GM21723 (cell line): ENCODE measurements around the gene ZBTB46.
"Not testable (repeated sequence)": the region's sequence is repeated elsewhere in the genome, so short reads cannot be mapped to it uniquely, and the experiment has no call there.

Experiments used
- ATAC-seq: cut with Tn5 transposase; IDR thresholded peaks from one replicate; pipeline ENCODE4 v1.9.1; 2021; ENCODE audit warnings: mild to moderate bottlenecking, moderate library complexity; ENCODE audit not compliant: unreplicated experiment

The ZBTB46 gene

DNA sequence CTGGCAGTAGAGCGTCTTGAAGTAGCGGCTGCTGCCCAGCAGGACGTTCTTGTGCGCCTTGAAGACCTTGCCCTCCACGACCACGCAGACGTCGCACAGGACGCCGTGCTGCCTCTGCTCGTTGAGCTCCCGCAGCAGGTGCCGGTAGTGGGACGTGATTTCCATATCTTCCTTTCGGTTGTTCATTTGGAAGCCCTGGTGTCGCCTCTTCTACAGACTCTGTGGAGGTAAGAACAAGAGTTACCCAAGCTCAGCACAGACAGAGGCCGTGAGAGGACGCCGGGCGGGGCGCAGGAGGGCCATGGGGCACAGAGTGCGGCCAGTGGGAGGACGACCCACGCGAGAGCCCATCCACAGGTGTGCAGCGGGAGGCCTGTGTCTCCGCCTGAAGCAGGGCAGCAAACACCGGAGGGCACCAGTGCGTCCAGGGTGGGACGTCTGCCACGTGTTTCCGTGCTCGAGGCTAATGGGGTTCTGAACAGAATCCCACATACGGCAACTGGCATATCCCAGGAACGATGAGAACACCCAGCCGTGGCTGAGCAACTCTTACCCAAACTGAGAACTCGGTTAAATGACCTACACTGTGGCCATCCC is 40.4 kb downstream of the ZBTB46 start:
- ATAC-seq: no peak

DNA sequence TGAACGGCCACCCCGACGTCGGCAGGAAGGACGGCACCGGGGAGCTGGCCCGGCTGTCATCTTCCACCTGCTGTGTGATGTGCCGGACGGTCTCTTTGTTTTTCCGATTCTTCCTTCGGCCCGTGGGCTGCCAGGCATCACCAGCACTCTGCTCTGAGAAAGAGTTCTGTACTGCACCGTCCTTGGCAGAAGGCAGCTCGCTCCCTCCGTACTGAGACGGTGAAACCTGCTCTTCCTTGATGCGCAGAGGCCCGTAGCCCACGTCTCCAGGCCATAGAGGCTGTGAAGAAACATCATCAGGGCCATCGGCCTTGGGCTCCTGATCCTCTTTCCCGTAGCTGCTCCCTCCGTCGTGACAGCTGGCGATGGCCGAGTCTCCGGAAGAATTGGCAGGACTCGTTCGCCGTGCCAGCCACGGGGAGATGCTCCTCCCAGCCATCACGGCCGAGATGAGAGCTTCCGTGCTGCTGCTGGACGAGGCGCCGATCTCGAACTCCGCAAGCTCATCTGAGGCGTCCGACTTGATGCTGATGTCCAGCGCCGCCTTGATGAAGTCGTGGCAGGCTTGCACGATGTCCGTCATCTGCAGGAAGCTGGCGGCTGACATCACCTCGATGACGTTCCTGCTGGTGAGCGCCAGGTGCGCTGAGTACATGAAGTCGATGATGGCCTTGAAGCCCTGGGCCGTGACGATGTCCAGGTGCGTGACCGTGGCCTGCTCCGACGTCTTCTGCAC is 41.1 kb downstream of the ZBTB46 start:
- no peak for ATAC-seq

DNA sequence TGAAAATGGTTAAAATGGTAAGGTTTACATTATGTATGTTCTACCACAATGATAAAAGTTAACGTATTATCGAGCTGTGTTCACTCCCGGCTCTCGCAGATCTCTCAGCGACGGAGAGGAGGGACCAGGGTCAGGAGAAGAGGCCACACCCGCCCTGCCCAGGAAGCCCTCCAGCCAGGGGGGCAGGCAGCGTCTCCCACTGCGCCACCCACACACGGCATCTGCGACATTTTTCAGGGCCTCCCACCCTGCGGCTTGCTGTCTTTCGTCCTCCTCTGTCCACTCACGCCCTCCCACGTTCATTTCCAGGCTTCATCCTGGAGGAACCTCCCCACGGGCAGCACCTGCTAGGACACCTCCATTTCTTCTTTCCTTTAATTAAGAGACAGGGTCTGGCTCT is 43.3 kb downstream of the ZBTB46 start:
- no peak for ATAC-seq

DNA sequence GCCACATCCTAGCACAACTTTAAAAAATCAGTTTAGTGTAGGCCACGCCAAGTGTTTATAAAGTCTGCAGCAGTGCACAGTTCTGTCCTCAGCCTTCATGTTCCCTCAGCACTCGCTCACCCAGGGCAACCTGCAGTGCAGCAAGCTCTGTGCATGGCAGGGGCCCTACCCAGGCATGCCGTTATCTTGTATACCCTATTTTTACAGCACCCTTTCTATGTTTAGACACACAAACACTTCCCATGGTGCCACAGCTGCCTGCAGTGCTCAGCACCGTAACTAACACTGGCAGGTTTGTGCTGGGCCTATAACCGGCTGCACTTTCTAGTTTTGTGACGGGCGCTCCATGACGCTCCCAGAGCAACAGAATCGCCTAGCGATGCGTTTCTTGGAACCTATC is 43.8 kb downstream of the ZBTB46 start:
- no peak for ATAC-seq

DNA sequence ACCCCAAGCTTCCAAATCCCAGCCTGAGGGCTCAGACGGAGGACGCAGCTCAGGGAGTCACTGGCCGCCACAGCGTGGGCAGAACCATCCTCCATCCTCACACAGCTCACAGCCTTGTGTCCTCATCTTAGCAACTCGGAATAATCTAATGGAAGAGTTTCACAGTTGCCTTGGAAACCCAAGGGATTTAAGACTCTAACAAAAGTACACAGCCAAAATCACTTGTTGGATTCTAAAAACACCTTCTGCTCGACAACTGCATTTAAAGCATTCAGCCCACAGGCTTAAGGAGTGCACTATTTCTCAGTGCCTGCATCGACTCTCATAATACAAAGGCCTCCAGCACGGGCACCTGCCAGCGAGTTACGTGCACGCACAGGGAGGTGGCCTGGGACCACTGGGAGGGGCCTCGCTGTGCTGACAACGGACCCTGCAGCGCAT is 45.4 kb downstream of the ZBTB46 start:
- no peak for ATAC-seq

DNA sequence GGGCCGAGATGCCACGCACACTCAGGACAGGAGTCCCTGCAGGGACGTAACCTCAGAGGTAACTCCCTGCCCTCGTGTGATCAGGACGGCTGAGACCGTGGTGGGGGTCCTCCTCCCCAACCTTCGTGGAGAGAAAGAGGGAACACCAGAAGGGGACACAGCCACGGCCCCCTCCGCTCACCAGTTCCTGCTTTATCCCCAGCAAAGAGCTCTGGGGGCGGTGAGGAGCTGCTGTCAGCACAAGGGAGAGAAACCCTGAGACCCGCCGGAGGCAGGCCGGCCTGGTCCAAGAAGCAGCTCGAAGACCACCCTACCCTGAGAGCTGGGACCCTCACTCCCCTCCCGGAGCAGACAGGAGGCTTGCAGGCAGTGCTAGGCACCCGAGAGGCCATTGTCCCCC is 47.1 kb downstream of the ZBTB46 start:
- ATAC-seq: no peak

DNA sequence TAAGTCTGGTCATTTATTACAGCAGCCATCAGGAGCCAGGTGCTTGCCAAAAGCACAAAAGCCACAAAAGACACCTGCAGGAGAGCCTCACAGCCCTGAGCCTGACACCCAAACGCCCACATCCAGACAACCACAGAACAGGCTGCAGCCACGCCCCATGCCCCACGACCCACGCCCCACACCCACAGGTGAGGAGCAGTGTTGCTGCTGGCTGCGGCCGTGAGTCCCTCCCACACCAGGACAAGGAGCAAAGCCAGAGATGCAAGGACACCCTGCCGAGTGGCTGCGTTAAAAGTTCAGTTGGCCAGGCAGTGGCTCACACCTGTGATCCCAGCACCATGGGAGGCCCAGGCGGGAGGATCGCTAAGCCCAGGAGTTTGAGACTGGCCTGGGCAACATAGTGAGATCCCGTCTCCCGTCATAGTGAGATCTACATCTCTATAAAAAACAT is 48.5 kb downstream of the ZBTB46 start:
- no peak for ATAC-seq

DNA sequence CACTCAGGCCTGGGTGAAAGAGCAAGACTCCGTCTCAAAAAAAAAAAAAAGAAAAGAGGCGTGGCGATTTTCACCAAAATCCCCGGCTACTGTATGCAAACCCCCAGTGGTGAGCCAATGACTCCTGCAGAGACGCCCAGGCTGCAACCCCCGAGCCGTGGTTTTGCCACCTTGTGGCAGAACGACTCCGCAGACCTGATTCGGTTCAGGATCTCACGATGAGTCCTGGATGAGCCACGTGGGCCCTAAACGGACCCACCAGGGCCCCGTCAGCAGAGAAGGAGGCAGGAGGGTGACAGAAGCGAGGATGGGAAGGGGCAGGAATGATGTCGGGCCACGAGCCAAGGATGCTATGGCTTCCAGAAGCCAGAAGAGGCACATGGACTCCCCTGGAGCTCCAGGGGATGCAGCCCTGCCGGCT is 49.0 kb downstream of the ZBTB46 start:
- ATAC-seq: no peak

DNA sequence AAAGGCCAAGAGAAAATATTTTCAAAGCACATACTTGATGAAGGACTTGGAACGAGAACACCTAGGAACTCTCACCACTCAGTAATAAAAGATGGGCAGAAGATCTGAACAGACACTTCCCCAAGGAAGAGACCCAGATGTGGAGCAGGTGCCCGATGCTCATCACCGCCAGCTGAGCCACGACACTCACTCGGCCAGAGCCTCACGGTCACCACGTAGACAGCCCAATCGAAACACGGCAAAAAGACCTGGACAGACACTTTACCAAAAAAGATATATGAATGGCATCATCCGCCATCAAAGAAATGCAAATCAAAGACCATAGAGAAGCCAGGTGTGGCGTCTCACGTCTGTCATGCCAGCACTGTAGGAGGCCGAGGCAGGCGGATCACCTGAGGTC is 49.9 kb downstream of the ZBTB46 start:
- ATAC-seq: no peak

DNA sequence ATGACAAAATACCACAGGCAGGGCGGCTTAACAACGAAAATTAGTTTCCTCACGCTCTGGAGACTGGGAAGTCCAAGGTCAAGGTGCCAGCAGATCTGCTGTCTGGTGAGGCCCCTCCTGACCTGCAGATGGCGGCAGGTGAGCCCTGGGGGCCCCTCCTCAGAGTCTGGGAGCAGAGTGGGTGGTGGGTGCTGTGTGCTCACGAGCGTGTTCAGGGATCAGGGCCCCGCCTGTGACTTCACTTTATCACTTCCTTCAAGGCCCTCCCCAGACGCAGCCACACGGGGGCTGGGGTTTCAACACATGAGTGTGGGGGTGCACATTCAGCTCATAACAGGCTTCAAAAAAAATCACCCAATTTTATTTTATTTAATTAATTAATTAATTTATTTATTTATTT is 52.2 kb downstream of the ZBTB46 start:
- ATAC-seq: no peak

DNA sequence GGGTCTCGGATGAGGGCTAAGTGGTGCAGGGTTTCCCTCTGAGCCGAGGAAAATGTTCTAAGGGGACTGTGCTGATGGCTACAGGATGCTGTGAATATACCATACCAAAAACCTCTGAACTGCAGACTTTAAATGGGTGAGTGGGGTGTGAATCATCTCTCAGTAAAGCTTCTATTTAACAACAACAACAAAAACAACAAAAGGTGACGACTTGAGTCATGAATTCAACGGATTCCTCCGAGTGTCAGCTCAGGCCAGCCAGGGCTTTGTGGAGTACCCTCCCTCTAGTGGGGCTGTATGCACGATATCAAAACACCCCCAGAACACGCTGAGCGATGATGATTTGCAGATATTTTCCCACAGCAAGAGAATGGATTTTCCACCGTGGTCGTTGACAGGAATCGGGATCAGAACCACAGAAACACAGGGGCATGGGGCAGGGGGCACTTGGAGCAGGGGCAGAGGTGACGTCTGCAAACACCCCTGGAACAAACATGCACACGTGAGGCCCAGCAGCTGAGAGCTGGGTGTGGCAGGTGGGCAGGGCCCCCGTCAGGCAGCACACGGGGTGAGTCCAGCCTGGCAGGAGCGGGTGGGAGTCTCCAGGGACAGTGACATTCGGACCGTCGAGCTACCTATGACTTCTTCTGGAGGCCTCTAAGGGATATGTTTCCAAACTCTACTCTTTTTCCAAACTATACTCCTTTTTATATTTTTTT is 52.9 kb downstream of the ZBTB46 start:
- ATAC-seq: no peak

DNA sequence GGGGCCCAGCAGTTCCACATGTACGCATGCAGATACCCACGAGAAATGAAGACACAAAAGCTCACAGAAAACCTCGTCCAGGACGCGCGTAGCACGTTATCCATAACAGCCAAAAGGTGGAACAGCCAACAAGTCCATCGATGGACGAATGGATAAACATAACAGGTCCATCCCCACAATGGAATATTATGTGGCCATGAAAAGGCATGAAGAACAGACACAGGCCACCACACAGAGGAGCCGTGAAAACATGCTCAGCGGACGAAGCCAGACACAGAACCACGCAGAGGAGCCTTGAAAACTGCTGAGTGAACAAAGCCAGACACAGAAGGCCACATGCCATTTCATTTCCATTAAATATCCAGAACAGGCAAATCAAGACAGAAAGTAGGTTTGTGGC is 53.5 kb downstream of the ZBTB46 start:
- no peak for ATAC-seq

DNA sequence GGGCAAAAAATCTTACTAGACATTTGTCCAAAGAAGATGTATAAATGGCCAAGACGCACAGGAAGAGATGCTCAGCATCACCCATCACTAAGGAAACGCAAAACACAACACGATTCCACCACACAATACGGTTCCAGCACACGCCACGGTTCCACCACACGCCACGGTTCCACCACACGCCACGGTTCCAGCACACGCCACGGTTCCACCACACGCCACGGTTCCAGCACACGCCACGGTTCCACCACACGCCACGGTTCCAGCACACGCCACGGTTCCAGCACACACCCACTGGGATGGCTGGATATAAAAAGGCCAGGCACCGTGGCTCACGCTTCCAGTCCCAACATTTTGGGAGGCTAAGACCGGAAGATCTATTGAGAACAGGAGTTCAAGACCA is 54.2 kb downstream of the ZBTB46 start:
- ATAC-seq: not testable (repeated sequence)

DNA sequence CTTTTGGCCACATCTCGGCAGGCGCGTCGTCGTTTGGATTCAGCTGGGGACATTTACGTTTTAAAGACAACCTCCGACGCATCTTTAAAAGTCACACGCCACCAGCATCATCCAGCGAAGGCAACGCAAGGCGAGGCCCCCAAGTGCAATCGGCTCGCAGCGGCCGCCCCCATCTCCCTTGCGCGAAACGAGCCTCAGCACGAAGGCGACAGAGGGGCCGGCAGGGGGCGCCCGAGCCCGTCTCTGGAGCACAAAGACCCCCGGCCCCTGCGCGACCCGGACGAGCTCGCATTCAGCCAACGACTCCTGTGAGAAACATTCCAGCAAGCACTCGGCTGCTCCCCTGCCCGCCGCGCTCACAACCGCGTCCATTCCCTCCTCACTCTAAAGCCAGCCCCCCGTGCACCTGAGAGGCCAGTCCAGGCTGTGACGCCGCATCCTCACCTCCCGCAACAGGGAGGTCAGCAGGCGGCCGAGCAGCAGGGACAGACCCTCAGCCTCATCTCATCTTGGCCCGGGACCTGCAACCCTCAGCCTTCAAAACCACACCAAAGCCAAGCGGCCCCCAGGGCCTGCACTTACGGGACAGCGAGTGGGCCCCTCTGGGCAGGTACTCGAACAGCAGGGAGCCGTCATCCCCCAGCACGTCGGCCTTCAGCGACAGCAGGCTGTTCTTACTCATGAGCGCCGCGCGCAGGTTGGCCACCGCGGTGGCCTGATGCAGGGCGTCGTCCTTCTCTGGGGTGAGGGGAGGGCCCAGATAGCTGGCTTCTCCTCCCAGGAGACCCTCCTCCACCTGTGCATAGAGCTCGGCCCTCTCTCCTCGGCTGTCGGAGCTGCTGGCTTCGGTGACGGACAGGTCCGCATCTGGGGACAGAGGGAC is 55.7 kb downstream of the ZBTB46 start:
- no peak for ATAC-seq

DNA sequence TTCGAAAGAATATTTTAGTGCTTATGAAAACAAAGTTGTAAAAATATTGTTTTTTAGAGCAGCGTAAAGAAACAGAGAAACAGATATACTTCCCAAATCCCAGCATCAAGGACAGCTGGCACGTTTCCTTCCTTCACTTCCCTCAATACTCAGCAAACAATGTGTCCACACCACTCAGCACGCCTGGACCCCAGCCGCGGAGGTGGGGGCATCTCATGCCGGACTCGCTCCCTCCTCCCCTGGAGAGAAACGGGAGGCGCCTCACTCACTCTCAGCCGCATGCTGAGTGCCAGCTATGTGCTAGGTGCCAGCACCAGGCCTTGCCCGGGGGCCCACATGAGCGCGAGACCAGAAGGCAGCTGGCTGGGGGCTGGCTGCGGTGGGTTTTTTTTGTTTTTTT is 56.8 kb downstream of the ZBTB46 start:
- no peak for ATAC-seq

DNA sequence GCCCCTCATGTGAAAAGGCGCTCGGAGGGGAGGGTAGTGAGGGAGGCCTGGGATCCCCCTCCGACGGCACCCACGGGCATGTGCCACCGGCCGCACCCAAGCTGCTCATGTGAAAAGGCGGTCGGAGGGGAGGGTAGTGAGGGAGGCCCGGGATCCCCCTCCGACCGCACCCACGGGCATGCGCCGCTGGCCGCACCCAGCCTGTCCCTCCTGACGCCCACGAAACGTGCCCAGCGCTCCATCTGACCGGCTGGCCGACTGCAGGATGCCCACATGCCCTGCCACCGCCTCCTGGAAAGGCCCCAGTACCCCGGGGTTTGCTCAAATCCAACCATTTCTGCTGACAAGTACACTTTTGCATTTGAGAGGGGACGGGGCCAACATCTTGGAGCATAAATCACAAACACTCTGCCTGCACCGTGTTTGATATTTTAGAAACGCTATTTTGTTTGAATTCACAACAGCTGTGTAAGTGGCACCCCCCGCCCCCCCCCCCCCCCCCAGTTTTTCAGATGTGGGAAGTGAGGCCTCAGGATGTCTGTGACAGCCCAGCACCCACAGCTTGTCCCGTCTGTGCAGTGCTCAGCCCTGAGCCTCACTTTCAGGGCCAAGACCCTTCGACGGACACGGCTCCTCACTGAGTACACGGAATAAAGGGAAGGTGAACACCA is 57.4 kb downstream of the ZBTB46 start:
- no peak for ATAC-seq

DNA sequence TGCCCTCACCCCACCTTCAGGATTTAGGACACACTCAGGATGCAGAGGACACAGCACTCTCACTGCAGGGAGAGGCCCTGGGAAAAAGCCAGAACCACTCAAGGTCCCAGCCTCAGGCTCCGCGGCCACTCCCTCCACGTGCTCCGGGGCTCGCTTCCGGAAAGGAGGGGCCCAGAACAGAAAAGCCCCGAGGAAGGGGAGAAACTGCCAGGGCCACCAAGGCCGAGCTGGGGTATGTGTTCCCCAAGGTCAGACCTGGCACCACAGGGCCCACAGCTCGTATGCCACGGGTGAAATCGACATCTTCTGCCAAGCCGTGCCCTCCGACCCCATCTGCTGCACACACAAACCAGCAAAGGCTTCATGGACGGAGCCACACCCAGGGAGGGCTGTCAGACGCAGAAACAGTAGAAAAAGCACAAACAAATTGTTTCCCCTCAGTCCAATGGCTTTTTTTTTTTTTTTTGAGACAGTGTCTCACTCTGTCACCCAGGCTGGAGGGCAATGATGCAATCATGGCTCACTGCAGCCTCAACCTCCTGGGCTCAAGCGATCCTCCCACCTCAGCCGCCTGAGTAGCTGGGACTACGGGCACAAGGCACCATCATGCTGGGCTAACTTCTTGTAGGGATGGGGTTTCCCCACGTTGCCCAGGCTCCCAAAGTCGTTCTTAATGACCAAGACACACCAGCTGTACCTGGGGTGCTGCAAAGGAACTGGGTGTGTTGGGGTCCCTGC is 58.1 kb downstream of the ZBTB46 start:
- ATAC-seq: no peak

DNA sequence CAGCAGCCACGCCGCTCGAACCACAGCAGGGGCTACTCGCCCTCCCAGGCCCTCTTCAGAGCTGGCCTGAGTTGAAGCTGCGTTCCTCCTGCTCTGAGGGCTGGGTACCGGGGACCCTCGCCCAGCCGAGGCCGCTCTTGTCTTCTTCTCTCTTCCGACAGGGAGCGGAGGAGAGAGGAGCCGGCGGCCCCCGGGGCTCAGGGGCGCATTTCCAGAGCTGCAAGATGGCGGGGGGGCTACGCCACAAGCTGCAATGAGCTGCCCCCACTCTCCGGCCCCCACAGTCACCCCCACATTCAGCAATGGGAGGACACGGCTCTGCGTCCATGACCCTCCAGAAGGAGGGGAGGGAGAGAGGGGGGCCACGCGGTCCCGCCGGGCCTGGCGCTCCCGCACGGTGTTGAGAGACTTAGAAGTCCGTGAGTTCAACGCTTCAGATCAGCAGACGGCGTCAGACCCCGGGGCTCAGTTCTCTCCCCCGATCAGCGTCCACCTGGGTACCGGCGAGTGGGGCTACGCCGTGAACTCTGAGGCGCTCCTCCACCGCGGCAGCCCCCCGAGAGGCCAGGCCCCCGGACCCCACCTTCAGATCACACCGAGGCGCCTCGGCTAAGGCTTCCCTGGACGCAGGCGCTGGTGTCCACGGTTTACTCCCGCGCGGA is 59.9 kb downstream of the ZBTB46 start:
- ATAC-seq: no peak

DNA sequence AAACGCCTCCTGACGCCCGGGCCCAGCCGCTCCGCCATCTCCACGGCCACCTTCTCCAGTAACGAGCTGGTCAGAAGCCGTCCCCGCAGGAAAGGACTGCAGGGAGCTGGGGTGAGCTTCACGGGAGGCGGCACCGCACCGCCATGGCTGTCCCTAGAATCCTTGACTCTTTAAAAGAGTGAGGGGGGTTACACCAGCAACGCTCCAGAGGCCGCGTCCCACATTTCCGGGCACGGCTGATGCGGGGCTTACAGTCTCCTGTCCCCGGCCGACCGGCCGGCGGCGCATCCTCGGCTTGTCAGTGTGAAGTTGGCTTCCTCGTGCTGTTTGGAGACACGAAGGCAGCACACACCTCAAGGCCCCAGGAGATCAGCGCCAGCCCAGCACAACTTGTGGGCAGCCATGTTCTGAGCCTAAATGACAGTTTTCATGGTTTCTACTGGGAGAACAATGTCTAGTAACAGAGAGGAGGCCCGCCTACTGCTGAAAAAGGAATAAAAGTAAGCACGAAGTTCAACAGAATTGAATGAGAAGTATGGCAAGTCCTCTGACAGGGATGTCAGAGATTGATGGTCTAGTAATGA is 61.1 kb downstream of the ZBTB46 start:
- no peak for ATAC-seq
